HUES6 (cell line): ENCODE data around the gene ZFAND4.
"Not testable (repeated sequence)": the region's sequence is repeated elsewhere in the genome, so short reads cannot be mapped to it uniquely, and the experiment has no call there.

Experiments
- H3K27ac ChIP-seq: 2 replicates; pipeline ENCODE4 v1.7.0; 2013; ENCODE audit warnings: low read depth, mild to moderate bottlenecking, low read length, inconsistent platforms
- H3K27me3 ChIP-seq: 2 replicates; pipeline ENCODE4 v1.6.1; 2013; ENCODE audit warnings: low read length; ENCODE audit not compliant: control insufficient read depth, insufficient read depth
- H3K36me3 ChIP-seq: 2 replicates; pipeline ENCODE4 v1.6.1; 2013; ENCODE audit warnings: low read length; ENCODE audit not compliant: control insufficient read depth, insufficient read depth
- H3K4me1 ChIP-seq: 2 replicates; pipeline ENCODE4 v1.6.1; 2013; ENCODE audit warnings: low read length; ENCODE audit not compliant: control insufficient read depth, insufficient read depth
- H3K4me3 ChIP-seq: 2 replicates; pipeline ENCODE4 v1.5.1; 2013; ENCODE audit warnings: low read depth, low read length
- H3K9ac ChIP-seq: one replicate; pipeline ENCODE4 v1.6.1; 2013; ENCODE audit warnings: mild to moderate bottlenecking, low read length
- H3K9me3 ChIP-seq: 2 replicates; pipeline ENCODE4 v1.6.1; 2013; ENCODE audit warnings: low read depth, low read length; ENCODE audit not compliant: control insufficient read depth, insufficient read depth

ZFAND4 gene

DNA sequence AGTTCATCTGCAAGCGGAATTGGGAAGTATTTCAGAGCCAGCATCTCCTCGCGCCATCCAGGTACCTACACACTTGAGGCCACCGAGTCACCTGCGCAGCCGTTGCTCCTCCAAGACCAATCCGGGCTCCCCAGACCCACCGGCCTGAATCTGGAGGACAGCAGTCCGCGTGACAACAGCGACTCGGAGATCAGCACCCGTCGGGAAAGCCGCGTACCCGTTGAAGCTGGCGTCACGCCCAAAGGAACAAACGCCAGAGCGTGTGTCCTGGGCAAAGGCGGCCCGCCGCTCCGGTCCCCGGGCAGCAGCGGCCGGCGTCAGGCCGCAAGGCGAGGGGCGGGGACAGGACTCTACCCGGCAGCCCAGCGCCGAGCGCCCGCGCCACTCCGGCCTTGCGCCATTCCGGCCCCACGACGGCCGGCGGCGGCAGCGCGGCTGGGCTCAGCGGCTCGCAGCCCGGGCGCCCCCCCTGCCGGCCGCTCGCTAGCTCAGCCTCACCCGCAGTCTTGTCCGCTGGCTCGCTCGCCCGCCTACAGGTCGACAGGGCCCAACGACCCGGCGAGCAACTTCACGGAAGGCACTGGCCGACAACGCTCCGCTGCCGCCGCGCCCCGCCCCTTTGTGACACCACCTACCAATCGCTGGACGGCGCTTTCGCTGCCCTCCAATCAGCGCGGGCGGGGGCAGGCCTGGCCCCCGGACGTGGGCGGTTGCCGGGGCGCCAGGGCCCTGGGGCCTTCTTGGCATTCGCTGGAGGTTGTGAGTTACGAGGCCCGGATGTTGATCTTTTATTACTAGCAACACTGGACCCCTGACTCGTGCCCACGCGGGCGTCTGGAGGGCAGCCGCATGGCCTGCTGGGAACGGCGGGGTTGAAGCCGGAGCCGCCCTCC, at the start of gene ZFAND4:
TSS of gene ZFAND4 (minus strand) at position 592 of the 893 bp plus-strand sequence. CDS start 9,047 bp downstream, outside the sequence.
- Histone ChIP-seq H3K27me3 (no peaks in the 10 kb centered on the region), H3K9ac (peak within 1 kb of the TSS; percentile 83), H3K36me3 (no peaks in the 10 kb centered on the region), H3K27ac (peak within 1 kb of the TSS; percentile 72), H3K4me1 (peaks cover 6% of the 10 kb centered on the region; the same call in 1 of the 2 replicates), H3K9me3 (no peaks in the 10 kb centered on the region), H3K4me3 (peak within 1 kb of the TSS; percentile 85)

- not testable (repeated sequence) for H3K9ac ChIP-seq, H3K9me3 ChIP-seq, H3K36me3 ChIP-seq, H3K4me3 ChIP-seq, H3K27me3 ChIP-seq, H3K27ac ChIP-seq, H3K4me1 ChIP-seq
Measured at GRCh38 chr10:45721503-45721902, 48.9 kb upstream of the ZFAND4 start.

DNA sequence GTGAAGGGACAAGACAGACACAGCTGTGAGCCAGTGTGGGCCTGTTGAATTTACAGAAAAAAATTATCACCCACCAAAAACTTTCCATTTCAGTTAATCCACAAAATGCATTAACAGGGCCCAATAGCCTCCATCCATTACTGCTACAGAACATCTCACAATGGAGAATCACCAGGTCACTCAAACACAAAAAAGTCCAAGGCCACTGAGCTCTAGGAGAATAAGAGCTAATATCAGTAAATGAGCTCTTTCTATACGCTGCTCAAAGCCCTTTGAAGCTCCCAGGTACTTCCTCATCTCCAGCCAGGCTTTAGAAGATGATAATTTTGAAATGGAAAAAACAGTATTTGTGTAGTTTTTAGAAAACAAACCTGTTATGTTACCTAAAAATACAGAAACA, 45.1 kb upstream of the ZFAND4 start:
- H3K4me3 ChIP-seq, H3K27ac ChIP-seq, H3K4me1 ChIP-seq, H3K9me3 ChIP-seq, H3K27me3 ChIP-seq, H3K9ac ChIP-seq, H3K36me3 ChIP-seq: not testable (repeated sequence)

DNA sequence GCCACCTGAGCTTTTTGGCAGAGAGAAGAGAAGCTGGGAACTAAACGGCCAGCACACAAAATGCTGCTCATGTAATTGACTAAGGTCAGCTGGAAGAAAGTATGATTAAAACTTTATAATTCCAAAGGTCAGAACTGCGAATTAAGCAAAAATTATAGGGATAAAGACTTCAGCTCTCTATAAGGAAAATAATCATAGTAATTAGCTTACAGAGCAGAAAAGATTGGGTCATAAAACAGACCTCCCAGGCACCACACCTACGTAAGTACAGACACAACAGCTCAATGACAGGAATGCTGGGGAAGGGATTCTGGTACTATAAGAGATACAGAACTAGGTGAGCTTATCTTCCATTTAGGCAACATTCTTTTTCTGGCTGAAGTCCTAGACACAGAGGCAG, 44.5 kb upstream of the ZFAND4 start:
- not testable (repeated sequence) for H3K9ac ChIP-seq, H3K9me3 ChIP-seq, H3K27ac ChIP-seq, H3K27me3 ChIP-seq, H3K4me1 ChIP-seq, H3K36me3 ChIP-seq, H3K4me3 ChIP-seq

DNA sequence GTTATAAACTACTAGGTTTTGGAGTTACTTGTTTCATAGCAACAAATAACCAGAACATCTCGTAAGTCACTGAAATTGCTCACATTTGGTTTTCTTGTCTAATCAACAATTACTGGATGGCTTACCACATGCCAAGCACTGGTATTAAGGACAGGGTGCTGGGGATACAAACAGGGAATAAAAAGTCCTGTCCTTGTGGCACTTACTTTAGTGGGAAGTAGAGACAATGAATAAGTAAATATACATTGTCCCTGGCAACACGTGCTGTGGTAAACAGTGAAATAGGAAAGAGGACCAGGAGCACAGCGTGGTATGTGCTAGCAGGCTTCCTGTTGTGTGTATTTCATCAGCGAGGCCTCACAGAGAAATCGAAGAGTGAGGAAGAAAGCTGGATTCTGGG, 38.7 kb upstream of the ZFAND4 start:
- not testable (repeated sequence) for H3K4me3 ChIP-seq, H3K27ac ChIP-seq, H3K4me1 ChIP-seq, H3K36me3 ChIP-seq, H3K9me3 ChIP-seq, H3K27me3 ChIP-seq, H3K9ac ChIP-seq

DNA sequence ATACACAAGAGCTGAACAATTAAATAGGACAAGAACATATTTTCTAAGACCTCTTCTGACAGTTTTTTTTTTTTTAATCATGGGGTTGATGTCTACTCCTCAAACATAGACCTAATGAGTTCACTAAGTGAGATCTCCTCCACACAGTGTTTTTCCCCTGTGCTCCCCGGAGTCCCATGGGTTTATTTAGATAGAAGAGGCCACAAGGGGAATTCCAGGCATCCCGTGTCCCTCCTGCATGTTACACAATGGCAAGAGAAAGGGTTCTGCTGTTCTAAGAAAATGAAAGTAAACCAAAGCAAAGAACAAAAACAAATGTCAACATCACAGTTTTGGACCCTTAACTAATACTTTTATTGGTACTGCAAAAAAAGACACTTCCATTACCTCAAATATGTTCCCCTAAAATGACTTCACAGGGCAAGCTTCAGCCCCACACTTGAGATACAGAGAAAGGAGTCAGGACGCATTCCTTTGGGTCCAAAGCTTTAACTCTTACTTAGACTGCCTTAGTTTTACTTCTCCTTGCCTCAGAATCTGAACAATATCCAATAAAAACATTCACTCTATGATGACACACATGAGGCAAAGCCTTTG, 37.7 kb upstream of the ZFAND4 start:
- not testable (repeated sequence) for H3K4me1 ChIP-seq, H3K36me3 ChIP-seq, H3K9ac ChIP-seq, H3K27ac ChIP-seq, H3K27me3 ChIP-seq, H3K9me3 ChIP-seq, H3K4me3 ChIP-seq

- H3K4me1 ChIP-seq, H3K27ac ChIP-seq, H3K9me3 ChIP-seq, H3K27me3 ChIP-seq, H3K9ac ChIP-seq, H3K4me3 ChIP-seq, H3K36me3 ChIP-seq: not testable (repeated sequence)
Measured at GRCh38 chr10:45678467-45678866, 5.9 kb upstream of the ZFAND4 start.

GRCh38 chr10:45675388-45675787, 2.8 kb upstream of the ZFAND4 start:
- H3K27me3 ChIP-seq = no peaks in the 10 kb centered on the region
- H3K36me3 ChIP-seq = no peaks in the 10 kb centered on the region

GRCh38 chr10:45673074-45673648, 589 bp upstream of the ZFAND4 start:
- Histone ChIP-seq H3K9me3 (no peaks in the 10 kb centered on the region), H3K9ac (peak overlapping the region; percentile 83), H3K27ac (peak overlapping the region; percentile 72), H3K4me3 (peak overlapping the region; percentile 85), H3K27me3 (no peaks in the 10 kb centered on the region), H3K36me3 (no peaks in the 10 kb centered on the region), H3K4me1 (peaks cover 6% of the 10 kb centered on the region; the same call in 1 of the 2 replicates)

More at GRCh38 chr10:45675388-45675787, 2.8 kb upstream of the ZFAND4 start:
- Histone ChIP-seq H3K27ac (no peak overlapping the region), H3K4me1 (peaks cover 6% of the 10 kb centered on the region; the same call in 1 of the 2 replicates), H3K9me3 (no peaks in the 10 kb centered on the region), H3K9ac (no peak overlapping the region), H3K4me3 (no peak overlapping the region)

GRCh38 chr10:45671300-45671699, 1.3 kb downstream of the ZFAND4 start:
- not testable (repeated sequence) for H3K36me3 ChIP-seq, H3K27me3 ChIP-seq, H3K27ac ChIP-seq, H3K9ac ChIP-seq, H3K4me1 ChIP-seq, H3K9me3 ChIP-seq
- peak overlapping the region; percentile 85 for H3K4me3 ChIP-seq

GRCh38 chr10:45669897-45670296, 2.7 kb downstream of the ZFAND4 start:
- H3K9ac ChIP-seq = not testable (repeated sequence)

More at GRCh38 chr10:45669897-45670296, 2.7 kb downstream of the ZFAND4 start:
- not testable (repeated sequence) for H3K4me1 ChIP-seq, H3K9me3 ChIP-seq, H3K4me3 ChIP-seq, H3K27ac ChIP-seq, H3K36me3 ChIP-seq, H3K27me3 ChIP-seq
